Vagina (tissue), 2 donors: ENCODE measurements around the gene COL28A1. TPM values are rescaled to one million over a fixed set of nuclear protein-coding genes. Genes with fewer than 3 reads are reported as not detected.
A peak's percentile ranks its signal among the peaks of the same experiment; 100 is the strongest.

ENCODE experiments used
- DNase-seq, 2 donors: peaks; one replicate each; pipeline ENCODE4 v3.0.0-alpha.2; 2017; ENCODE audit errors: extremely low spot score in 2 of 2
- H3K27ac ChIP-seq: fragments of 200-600 bp; sonication (generic); one replicate; pipeline ENCODE4 v1.5.1; 2019
- H3K27me3 ChIP-seq: fragments of 200-600 bp; sonication (generic); one replicate; pipeline ENCODE4 v1.5.1; 2019
- H3K36me3 ChIP-seq, 2 donors: fragments of 200-600 bp; sonication (generic); one replicate each; pipeline ENCODE4 v1.5.1; 2017 to 2019
- H3K4me1 ChIP-seq: fragments of 200-600 bp; sonication (generic); one replicate; pipeline ENCODE4 v1.5.1; 2019
- H3K4me3 ChIP-seq, 2 donors: fragments of 200-600 bp; sonication (generic); 1 replicate in 1 of 2; 2 replicates in 1 of 2; pipeline ENCODE4 v1.5.1; 2016 to 2019
- H3K9me3 ChIP-seq: fragments of 200-600 bp; sonication (generic); one replicate; pipeline ENCODE4 v1.5.1; 2019
- CTCF ChIP-seq, 3 experiments: fragments of 450-650 bp in 2 of 3; fragments of 200-600 bp in 1 of 3; sonication (generic) in 1 of 3; IDR thresholded peaks; one replicate each; pipeline ENCODE4 v1.5.1; 2017 to 2019; ENCODE audit warnings: antibody characterized with exemption in 3 of 3, mild to moderate bottlenecking in 2 of 3, moderate library complexity in 2 of 3
- POLR2A ChIP-seq, 2 donors: fragments of 450-650 bp; IDR thresholded peaks; one replicate each; pipeline ENCODE4 v1.6.1; 2017; ENCODE audit warnings: antibody characterized with exemption in 2 of 2, mild to moderate bottlenecking in 2 of 2, moderate library complexity in 2 of 2
- POLR2AphosphoS5 ChIP-seq, 2 donors: sonication (generic); formaldehyde crosslinking; IDR thresholded peaks; one replicate each; pipeline ENCODE4 v1.9.0; 2017; ENCODE audit warnings: antibody characterized with exemption in 2 of 2, mild to moderate bottlenecking in 2 of 2, low read depth in 1 of 2; ENCODE audit not compliant: insufficient read depth in 1 of 2
- intact Hi-C: fragments of 100-400 bp; cut with DNase I; formaldehyde crosslinking; loops from one replicate; pipeline ENCODE4 v1.15.1; 2023
- total RNA-seq: library from RNA; depleted of rRNA; stranded (reverse); fragments of >200 nt; gene quantifications from one replicate; pipeline ENCODE4 v1.2.3, GENCODE V29; 2016

The COL28A1 gene
- total RNA-seq, 1 donor from 2014 or later = 5.4 TPM

DNA sequence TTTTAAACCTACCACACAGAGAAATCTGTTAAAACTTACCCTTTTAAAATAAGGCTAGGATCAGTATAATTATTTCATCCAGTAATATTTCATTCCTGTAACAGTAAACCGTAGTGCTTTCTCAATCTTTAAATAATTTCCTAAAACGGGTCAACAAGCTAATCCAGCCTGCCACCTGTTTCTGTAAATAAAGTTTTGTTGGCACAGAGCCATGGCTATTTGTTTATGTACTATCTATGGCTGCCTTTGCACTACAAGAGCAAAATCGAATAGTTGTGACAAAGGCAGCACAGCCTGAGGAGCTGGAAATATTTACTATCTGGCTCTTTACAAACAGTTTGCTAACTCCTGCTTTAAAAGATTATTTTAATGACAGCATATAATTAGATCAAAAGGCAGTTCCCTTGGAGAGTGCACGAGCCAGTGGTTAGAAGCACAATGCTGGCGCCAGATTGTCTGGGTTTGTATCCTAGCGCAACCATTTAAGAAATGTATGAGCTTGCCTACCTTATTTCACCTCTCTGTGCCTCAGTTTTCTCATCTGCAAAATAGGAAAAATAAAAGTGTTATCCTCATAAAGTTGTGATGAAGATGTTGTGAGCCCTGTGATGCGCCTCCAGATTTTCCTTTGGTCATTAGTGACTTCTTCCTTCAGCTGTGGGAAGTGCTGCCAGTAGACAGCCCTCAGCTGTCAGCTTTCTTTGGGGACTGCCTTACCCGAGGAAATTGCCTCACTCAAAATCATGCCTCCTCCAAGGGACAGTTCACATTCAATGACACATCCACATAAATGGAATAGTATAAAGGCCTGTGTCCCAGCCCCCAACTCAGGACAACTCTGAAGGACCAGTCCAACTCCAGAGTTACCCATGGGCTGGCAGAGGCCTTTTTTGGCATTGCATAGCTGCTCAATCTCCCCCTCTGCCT is 19.2 kb upstream of the COL28A1 start:
- H3K4me1 ChIP-seq = peaks cover 15% of the 10 kb centered on the region
- no peaks in the 10 kb centered on the region for H3K9me3 ChIP-seq
- no peak overlapping the region for H3K27ac ChIP-seq
- H3K4me3 ChIP-seq = no peak overlapping the region
- TF ChIP-seq POLR2A (IDR thresholded peaks at IDR 0.05) (no peak), POLR2AphosphoS5 (IDR thresholded peaks at IDR 0.05; ENCODE audit: insufficient read depth in 1 of 2, low read depth in 1 of 2) (no peak), CTCF (IDR thresholded peaks at IDR 0.05) (no peak)
- DNase-seq = no peak
- no peaks in the 10 kb centered on the region for H3K27me3 ChIP-seq
- no peaks in the 10 kb centered on the region for H3K36me3 ChIP-seq
- intact Hi-C loops = no loop called here

- Histone ChIP-seq H3K9me3 (no peaks in the 10 kb centered on the region), H3K27me3 (no peaks in the 10 kb centered on the region), H3K27ac (peak overlapping the region; percentile 57), H3K4me1 (peaks cover 15% of the 10 kb centered on the region), H3K4me3 (no peak overlapping the region), H3K36me3 (no peaks in the 10 kb centered on the region)
- intact Hi-C loops = no loop called here
- no peak for TF ChIP-seq POLR2A (IDR thresholded peaks at IDR 0.05)
- no peak for TF ChIP-seq POLR2AphosphoS5 (IDR thresholded peaks at IDR 0.05; ENCODE audit: insufficient read depth in 1 of 2, low read depth in 1 of 2)
- TF ChIP-seq CTCF (IDR thresholded peaks at IDR 0.05) = no peak
- no peak for DNase-seq
Measured at GRCh38 chr7:7554021-7554432, 18.4 kb upstream of the COL28A1 start.

DNA sequence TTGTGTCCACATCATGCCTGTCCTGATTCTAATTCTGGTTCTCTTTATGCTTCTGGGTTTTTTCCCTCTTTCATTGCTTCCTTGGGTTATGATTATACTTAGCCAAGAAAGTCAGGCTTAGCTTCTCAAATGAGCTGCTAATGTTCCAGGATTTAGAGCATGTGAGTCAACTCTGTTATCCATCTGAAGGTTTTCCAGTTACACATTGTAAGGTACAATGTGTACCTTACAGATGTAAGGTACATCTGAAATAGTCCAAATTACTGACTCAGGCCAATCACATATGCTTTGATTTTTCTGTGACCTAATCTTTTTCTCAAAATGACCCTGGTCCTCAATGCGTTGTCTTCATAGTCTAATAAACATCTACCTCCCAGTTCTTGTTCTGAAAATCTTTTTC is 17.7 kb upstream of the COL28A1 start:
- H3K9me3 ChIP-seq = no peaks in the 10 kb centered on the region
- DNase-seq = no peak
- H3K36me3 ChIP-seq = no peaks in the 10 kb centered on the region
- H3K27me3 ChIP-seq = no peaks in the 10 kb centered on the region
- no peak overlapping the region for H3K4me3 ChIP-seq
- peak overlapping the region; percentile 57 for H3K27ac ChIP-seq
- H3K4me1 ChIP-seq = peaks cover 15% of the 10 kb centered on the region
- TF ChIP-seq POLR2AphosphoS5 (IDR thresholded peaks at IDR 0.05; ENCODE audit: insufficient read depth in 1 of 2, low read depth in 1 of 2) = peak in 1 of 2 donors; percentile 57
- TF ChIP-seq POLR2A (IDR thresholded peaks at IDR 0.05) = no peak
- intact Hi-C loops = no loop called here

DNA sequence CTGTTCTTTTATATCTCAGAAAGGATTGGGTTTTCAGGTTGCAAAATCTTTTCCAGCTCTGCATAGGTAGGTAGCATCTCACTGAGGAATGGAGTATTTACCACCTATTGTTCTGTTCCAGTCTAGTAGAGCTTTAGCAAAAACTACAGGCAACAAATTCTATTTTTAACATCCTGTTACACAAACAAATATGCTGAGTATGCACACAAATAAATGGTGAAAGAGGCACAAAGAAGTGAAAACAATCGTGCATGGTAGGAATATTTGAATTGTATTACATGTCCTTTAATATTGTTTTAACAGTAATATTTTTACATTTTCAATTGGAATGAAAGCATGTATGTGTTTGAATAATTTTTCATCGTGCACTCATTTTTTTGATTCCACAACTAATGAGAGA is 16.5 kb upstream of the COL28A1 start:
- no peak overlapping the region for H3K27ac ChIP-seq

GRCh38 chr7:7550663-7551062 is 15.0 kb upstream of the COL28A1 start:
- intact Hi-C loops = no loop called here
- Histone ChIP-seq H3K9me3 (no peaks in the 10 kb centered on the region), H3K27ac (no peak overlapping the region), H3K4me1 (peaks cover 15% of the 10 kb centered on the region), H3K36me3 (no peaks in the 10 kb centered on the region), H3K4me3 (no peak overlapping the region), H3K27me3 (no peaks in the 10 kb centered on the region)
- no peak for DNase-seq
- TF ChIP-seq POLR2A (IDR thresholded peaks at IDR 0.05) = no peak
- no peak for TF ChIP-seq POLR2AphosphoS5 (IDR thresholded peaks at IDR 0.05; ENCODE audit: insufficient read depth in 1 of 2, low read depth in 1 of 2)
- TF ChIP-seq CTCF (IDR thresholded peaks at IDR 0.05) = no peak

More for the DNA sequence above, 16.5 kb upstream of the COL28A1 start:
- no peak overlapping the region for H3K4me3 ChIP-seq
- no peaks in the 10 kb centered on the region for H3K27me3 ChIP-seq
- peaks cover 15% of the 10 kb centered on the region for H3K4me1 ChIP-seq
- no peaks in the 10 kb centered on the region for H3K36me3 ChIP-seq
- intact Hi-C loops = no loop called here
- H3K9me3 ChIP-seq = no peaks in the 10 kb centered on the region
- DNase-seq = no peak
- TF ChIP-seq CTCF (IDR thresholded peaks at IDR 0.05) = no peak
- no peak for TF ChIP-seq POLR2AphosphoS5 (IDR thresholded peaks at IDR 0.05; ENCODE audit: insufficient read depth in 1 of 2, low read depth in 1 of 2)
- TF ChIP-seq POLR2A (IDR thresholded peaks at IDR 0.05) = no peak
